ENCODE data around the gene COL6A2.
"Not testable (repeated sequence)": the region's sequence is repeated elsewhere in the genome, so short reads cannot be mapped to it uniquely, and the experiment has no call there.

The COL6A2 gene

GRCh38 chr21:46078978-46079351 lies 18.9 kb upstream of the COL6A2 start:
- no peak for DNase-seq (ENCODE audit: low read depth in 2 of 2)

GRCh38 chr21:46079352-46080170 lies 18.4 kb upstream of the COL6A2 start:
- DNase-seq (ENCODE audit: low read depth in 2 of 2), result no peak

GRCh38 chr21:46080171-46081021 lies 17.5 kb upstream of the COL6A2 start:
- no peak for DNase-seq (ENCODE audit: low read depth in 2 of 2)

- DNase-seq (ENCODE audit: low read depth in 2 of 2), result no peak
Observed at GRCh38 chr21:46081022-46081861, 16.7 kb upstream of the COL6A2 start.

- no peak for DNase-seq (ENCODE audit: low read depth in 2 of 2)
Observed at GRCh38 chr21:46081862-46082712, 15.8 kb upstream of the COL6A2 start.

GRCh38 chr21:46082713-46082962 lies 15.3 kb upstream of the COL6A2 start:
- DNase-seq (ENCODE audit: low read depth in 2 of 2), result no peak

- no peak for DNase-seq (ENCODE audit: low read depth in 2 of 2)
Observed at GRCh38 chr21:46082963-46083790, 14.7 kb upstream of the COL6A2 start.

GRCh38 chr21:46083791-46084561 lies 13.9 kb upstream of the COL6A2 start:
- no peak for DNase-seq (ENCODE audit: low read depth in 2 of 2)

GRCh38 chr21:46084709-46085108 lies 13.2 kb upstream of the COL6A2 start:
- no peak for DNase-seq (ENCODE audit: low read depth in 2 of 2)

- not testable (repeated sequence) for DNase-seq (ENCODE audit: low read depth in 2 of 2)
Observed at GRCh38 chr21:46085259-46085658, 12.7 kb upstream of the COL6A2 start.

GRCh38 chr21:46087641-46088040 lies 10.3 kb upstream of the COL6A2 start:
- no peak for DNase-seq (ENCODE audit: low read depth in 2 of 2)

- no peak for DNase-seq (ENCODE audit: low read depth in 2 of 2)
Observed at GRCh38 chr21:46088189-46088588, 9.7 kb upstream of the COL6A2 start.

- DNase-seq (ENCODE audit: low read depth in 2 of 2), result no peak
Observed at GRCh38 chr21:46089285-46089684, 8.6 kb upstream of the COL6A2 start.

GRCh38 chr21:46091118-46091517 lies 6.8 kb upstream of the COL6A2 start:
- DNase-seq (ENCODE audit: low read depth in 2 of 2), result no peak

- DNase-seq (ENCODE audit: low read depth in 2 of 2), result no peak
Observed at GRCh38 chr21:46091631-46092025, 6.3 kb upstream of the COL6A2 start.

- DNase-seq (ENCODE audit: low read depth in 2 of 2), result no peak
Observed at GRCh38 chr21:46092026-46092764, 5.7 kb upstream of the COL6A2 start.

GRCh38 chr21:46092811-46093667 lies 4.9 kb upstream of the COL6A2 start:
- DNase-seq (ENCODE audit: low read depth in 2 of 2), result no peak

Measured in activated CD8-positive, alpha-beta memory T cell treated with anti-CD3 and anti-CD28 coated beads for 4 hours (primary cell).